IMR-90 (cell line): ENCODE measurements around the gene ZBED2. TPM values are rescaled to one million over a fixed set of nuclear protein-coding genes. Genes with fewer than 3 reads are reported as not detected.
A peak's percentile ranks its signal among the peaks of the same experiment; 100 is the strongest.

Experiments used
- ATAC-seq: fragments of 200-7000 bp; cut with Tn5 transposase; 2 replicates; pipeline ENCODE4 v1.9.1; 2020; ENCODE audit warnings: low read depth, mild to moderate bottlenecking, moderate library complexity
- BruUV-seq: library from RNA; stranded (reverse); fragments of 400-500 nt; replicated peaks from 2 replicates; lab custom pipeline; 2021; lab: Mats Ljungman, UMichigan
- CTCF ChIA-PET: fragments of 300-600 bp; formaldehyde crosslinking; extraction: SDS; loops from one replicate; lab custom pipeline; 2021; ENCODE audit warnings: antibody characterized with exemption; lab: Yijun Ruan, JAX
- POLR2A ChIA-PET: fragments of 300-600 bp; sonication (Branson Sonifier 250); formaldehyde crosslinking; loops from one replicate; lab custom pipeline; 2022; ENCODE audit warnings: antibody characterized with exemption; ENCODE audit not compliant: unreplicated experiment; lab: Charles Lee
- DNase-seq: peaks from one replicate; pipeline ENCODE4 v3.0.0; 2013
- H2AFZ ChIP-seq: replicated peaks from 2 replicates; pipeline ENCODE3; 2013; ENCODE audit warnings: low read length, mild to moderate bottlenecking; ENCODE audit not compliant: poor library complexity
- H2AK5ac ChIP-seq: 2 replicates; pipeline ENCODE4 v1.6.1; 2013; ENCODE audit warnings: low read depth, low read length, inconsistent platforms
- H2AK9ac ChIP-seq: replicated peaks from 2 replicates; pipeline ENCODE3; 2013; ENCODE audit warnings: mild to moderate bottlenecking, low read depth, low read length, moderate library complexity; ENCODE audit not compliant: poor library complexity
- H2BK120ac ChIP-seq: 2 replicates; pipeline ENCODE4 v1.6.1; 2013; ENCODE audit warnings: low read depth, low read length, inconsistent platforms
- H2BK15ac ChIP-seq: 3 replicates; pipeline ENCODE4 v1.6.1; 2013; ENCODE audit warnings: low read depth, low read length, inconsistent platforms
- H2BK20ac ChIP-seq: 2 replicates; pipeline ENCODE4 v1.6.1; 2013; ENCODE audit warnings: low read depth, mild to moderate bottlenecking, inconsistent platforms, low read length, moderate library complexity
- H2BK5ac ChIP-seq: 2 replicates; pipeline ENCODE4 v1.6.1; 2013; ENCODE audit warnings: mild to moderate bottlenecking, low read depth, low read length, inconsistent platforms; ENCODE audit not compliant: poor library complexity, severe bottlenecking
- H3K14ac ChIP-seq: replicated peaks from 2 replicates; pipeline ENCODE4 v1.6.1; 2013; ENCODE audit warnings: low read depth, low read length, inconsistent platforms
- H3K18ac ChIP-seq: 2 replicates; pipeline ENCODE4 v1.6.1; 2013; ENCODE audit warnings: low read depth, low read length, control low read depth
- H3K23ac ChIP-seq: 2 replicates; pipeline ENCODE4 v1.6.1; 2013; ENCODE audit warnings: low read depth, low read length, inconsistent platforms
- H3K27ac ChIP-seq: 2 replicates; pipeline ENCODE4 v1.5.1; 2013; ENCODE audit warnings: mild to moderate bottlenecking, control low read depth, low read length; ENCODE audit not compliant: insufficient read depth
- H3K27me3 ChIP-seq: 2 replicates; pipeline ENCODE4 v1.6.1; 2013; ENCODE audit warnings: low read length; ENCODE audit not compliant: control insufficient read depth, insufficient read depth
- H3K36me3 ChIP-seq: 2 replicates; pipeline ENCODE4 v1.6.1; 2013; ENCODE audit warnings: low read length, mixed read lengths; ENCODE audit not compliant: control insufficient read depth, insufficient read depth
- H3K4ac ChIP-seq: 2 replicates; pipeline ENCODE4 v1.6.1; 2013; ENCODE audit warnings: low read depth, low read length, inconsistent platforms
- H3K4me1 ChIP-seq: 2 replicates; pipeline ENCODE4 v1.6.1; 2013; ENCODE audit warnings: low read length, mixed read lengths; ENCODE audit not compliant: control insufficient read depth, insufficient read depth
- H3K4me2 ChIP-seq: 2 replicates; pipeline ENCODE4 v1.6.1; 2013; ENCODE audit warnings: low read depth, mild to moderate bottlenecking, control low read depth, low read length, moderate library complexity
- H3K4me3 ChIP-seq: 2 replicates; pipeline ENCODE4 v1.5.1; 2013; ENCODE audit warnings: low read depth, mild to moderate bottlenecking, control low read depth, low read length, moderate library complexity; ENCODE audit not compliant: insufficient read depth
- H3K56ac ChIP-seq: 2 replicates; pipeline ENCODE4 v1.6.1; 2013; ENCODE audit warnings: low read length, inconsistent platforms; ENCODE audit not compliant: insufficient read depth; ENCODE audit errors: extremely low read depth
- H3K79me1 ChIP-seq, 2 experiments: 2 replicates each; pipeline ENCODE4 v1.6.1; 2013; ENCODE audit warnings: low read length in 2 of 2, inconsistent platforms in 1 of 2, low read depth in 1 of 2
- H3K9ac ChIP-seq: 2 replicates; pipeline ENCODE4 v1.6.1; 2013; ENCODE audit warnings: low read depth, low read length, control low read depth
- H3K9me1 ChIP-seq: 2 replicates; pipeline ENCODE4 v1.6.1; 2013; ENCODE audit warnings: low read length, inconsistent platforms; ENCODE audit not compliant: insufficient read depth
- H3K9me3 ChIP-seq: 2 replicates; pipeline ENCODE4 v1.6.1; 2013; ENCODE audit warnings: low read length; ENCODE audit not compliant: control insufficient read depth, insufficient read depth
- H4K20me1 ChIP-seq: 2 replicates; pipeline ENCODE4 v1.6.1; 2013; ENCODE audit warnings: low read length, inconsistent platforms; ENCODE audit not compliant: insufficient read depth
- H4K5ac ChIP-seq: 2 replicates; pipeline ENCODE4 v1.6.1; 2013; ENCODE audit warnings: mild to moderate bottlenecking, low read depth, low read length, control low read depth
- H4K8ac ChIP-seq, 2 experiments: 2 replicates each; pipeline ENCODE4 v1.6.1; 2013; ENCODE audit warnings: low read depth in 2 of 2, low read length in 2 of 2, control low read depth in 1 of 2, inconsistent platforms in 1 of 2
- H4K91ac ChIP-seq: 2 replicates; pipeline ENCODE4 v1.6.1; 2013; ENCODE audit warnings: low read depth, low read length, inconsistent platforms; ENCODE audit not compliant: insufficient read depth
- FOS ChIP-seq: fragments of 150-350 bp; IDR thresholded peaks from 2 replicates; pipeline ENCODE4 v1.6.1; 2016; ENCODE audit warnings: low read depth, low read length
- MXI1 ChIP-seq: IDR thresholded peaks from 2 replicates; pipeline ENCODE4 v1.6.1; 2012; ENCODE audit warnings: low read depth, mild to moderate bottlenecking, low read length, moderate library complexity, borderline replicate concordance
- WGBS, 2 experiments: methylation state at CpG; one replicate each; pipeline versions ENCODE4 v1.1.5 to v1.1.7; 2013; ENCODE audit warnings: missing lambda C conversion rate in 2 of 2; ENCODE audit not compliant: insufficient read length in 1 of 2; ENCODE audit errors: extremely low coverage in 2 of 2; 5-methylcytosine and 5-hydroxymethylcytosine counted together
- dilution Hi-C: fragments of 300-500 bp; cut with HindIII; formaldehyde crosslinking; loops from one replicate; pipeline ENCODE4 v1.14.3; 2018; ENCODE audit warnings: low sequenced_read_pairs; ENCODE audit not compliant: unreplicated experiment
- in situ Hi-C: fragments of 300-500 bp; cut with MboI; formaldehyde crosslinking; loops from 3 replicates; pipeline ENCODE4 v1.14.3; 2019; ENCODE audit warnings: low sequenced_read_pairs, inconsistent platforms, mixed read lengths
- intact Hi-C: fragments of 100-400 bp; cut with micrococcal nuclease; formaldehyde crosslinking; loops from 2 replicates; pipeline ENCODE4 v1.10.0; 2022
- polyA plus RNA-seq, 3 experiments: library from polyadenylated mRNA; depleted of rRNA; stranded (reverse); fragments of >200 nt; gene quantifications; 2 replicates each; pipeline ENCODE4 v1.2.3, GENCODE V29; 2012; ENCODE audit warnings: low replicate concordance in 1 of 3
- total RNA-seq: library from RNA; depleted of rRNA; stranded (reverse); fragments of >200 nt; gene quantifications from 2 replicates; pipeline ENCODE4 v1.2.3, GENCODE V29; 2012

The ZBED2 gene
- total and polyA plus RNA-seq, 2 of the 4 experiments (the other 2 are of a cell fraction): 0.51 to 0.72 TPM

GRCh38 chr3:111582120-111582474 lies 13.0 kb downstream of the ZBED2 start:
- CTCF ChIA-PET: no interaction called here
- peak overlapping the region; percentile 85 for H2BK20ac ChIP-seq
- no peak overlapping the region for H2AFZ ChIP-seq
- H3K9ac ChIP-seq: no peak overlapping the region
- peaks cover 5% of the 10 kb centered on the region for H3K4me1 ChIP-seq
- H2BK5ac ChIP-seq: peak overlapping the region; percentile 72
- H3K79me1 ChIP-seq: no peaks in the 10 kb centered on the region
- intact Hi-C loops: no loop called here
- no peak overlapping the region; the same call in 2 of the 3 replicates for H2BK15ac ChIP-seq
- no peaks in the 10 kb centered on the region for H3K9me3 ChIP-seq
- H3K27ac ChIP-seq: no peak overlapping the region
- H3K36me3 ChIP-seq: no peaks in the 10 kb centered on the region
- H3K14ac ChIP-seq: 0 out of 2 replicates have a peak overlapping the region, but pooled peaks have one; percentile 39
- no peak overlapping the region for H3K4me3 ChIP-seq
- dilution Hi-C loops: no loop called here
- peak overlapping the region; percentile 25; the same call in 1 of the 2 replicates for H4K5ac ChIP-seq
- no TSS peak for BruUV-seq
- H2AK5ac ChIP-seq: no peak overlapping the region
- POLR2A ChIA-PET: no interaction called here
- WGBS, 2 experiments: no CpG with 5 or more reads among the region's 1 CpG
- DNase-seq: peak; percentile 90
- no peak overlapping the region for H4K91ac ChIP-seq
- H2AK9ac ChIP-seq: no peak overlapping the region
- H3K4me2 ChIP-seq: no peak overlapping the region
- TF ChIP-seq FOS: peak; percentile 61
- TF ChIP-seq MXI1: no peak
- peak overlapping the region; percentile 87 for H2BK120ac ChIP-seq
- no peaks in the 10 kb centered on the region for H3K27me3 ChIP-seq
- H3K23ac ChIP-seq: no peak overlapping the region
- peak; percentile 89 for ATAC-seq
- in situ Hi-C loops: loop anchor here (25.0 kb wide), 2 partner anchors 280 to 380 kb away; partner anchors contain the start of gene PHLDB2
- no peaks in the 10 kb centered on the region for H3K9me1 ChIP-seq
- peak overlapping the region; percentile 85; the same call in 1 of the 2 replicates for H3K18ac ChIP-seq
- peak overlapping the region in 1 of 2 experiments; percentile 55; a peak in 1 of 4 replicates for H4K8ac ChIP-seq
- no peaks in the 10 kb centered on the region for H4K20me1 ChIP-seq
- no peak overlapping the region for H3K56ac ChIP-seq
- H3K4ac ChIP-seq: no peak overlapping the region; the same call in 1 of the 2 replicates
